Smooth muscle cell (in vitro differentiated cells): ENCODE results near the gene NOXO1. TPM values are rescaled to one million over a fixed set of nuclear protein-coding genes. Genes with fewer than 3 reads are reported as not detected.
A peak's percentile ranks its signal among the peaks of the same experiment; 100 is the strongest.

Source experiments
- DNase-seq: peaks from one replicate; lab custom pipeline; 2025; ENCODE audit not compliant: unreplicated experiment; lab: John Stamatoyannopoulos, UW
- H2AFZ ChIP-seq: fragments of 200-600 bp; sonication (generic); 2 replicates; pipeline ENCODE4 v1.6.0; 2016; ENCODE audit warnings: antibody characterized with exemption, low read depth, mild to moderate bottlenecking
- H3F3A ChIP-seq: fragments of 200-600 bp; sonication (generic); 2 replicates; pipeline ENCODE4 v1.6.0; 2017; ENCODE audit warnings: antibody characterized with exemption, low read depth
- H3K27ac ChIP-seq: fragments of 200-600 bp; sonication (generic); 2 replicates; pipeline ENCODE4 v1.5.1; 2016; ENCODE audit warnings: low read depth, mild to moderate bottlenecking
- H3K27me3 ChIP-seq: fragments of 200-600 bp; sonication (generic); 2 replicates; pipeline ENCODE4 v1.6.1; 2016; ENCODE audit warnings: low read depth, mild to moderate bottlenecking
- H3K36me3 ChIP-seq: fragments of 200-600 bp; sonication (generic); 2 replicates; pipeline ENCODE4 v1.5.1; 2016; ENCODE audit warnings: low read depth
- H3K4me1 ChIP-seq: fragments of 200-600 bp; sonication (generic); 2 replicates; pipeline ENCODE4 v1.5.1; 2016; ENCODE audit warnings: low read depth
- H3K4me2 ChIP-seq: fragments of 200-600 bp; sonication (generic); 2 replicates; pipeline ENCODE4 v1.6.0; 2016; ENCODE audit warnings: mild to moderate bottlenecking
- H3K4me3 ChIP-seq: fragments of 200-600 bp; sonication (generic); 2 replicates; pipeline ENCODE4 v1.5.1; 2016; ENCODE audit warnings: mild to moderate bottlenecking
- H3K79me2 ChIP-seq: fragments of 200-600 bp; sonication (generic); 2 replicates; pipeline ENCODE4 v1.6.0; 2016; ENCODE audit warnings: low read depth, mild to moderate bottlenecking
- H3K9ac ChIP-seq: fragments of 200-600 bp; sonication (generic); 2 replicates; pipeline ENCODE4 v1.6.0; 2016; ENCODE audit warnings: low read depth
- H3K9me3 ChIP-seq: fragments of 200-600 bp; sonication (generic); replicated peaks from 2 replicates; pipeline ENCODE4 v1.5.1; 2016; ENCODE audit warnings: low read depth
- H4K20me1 ChIP-seq: fragments of 200-600 bp; sonication (generic); 2 replicates; pipeline ENCODE4 v1.6.0; 2016; ENCODE audit warnings: low read depth
- CTCF ChIP-seq: fragments of 200-600 bp; sonication (generic); IDR thresholded peaks from 2 replicates; pipeline ENCODE4 v1.5.1; 2017; ENCODE audit warnings: borderline replicate concordance, mild to moderate bottlenecking, antibody characterized with exemption; ENCODE audit not compliant: insufficient read depth, poor library complexity, severe bottlenecking
- WGBS: methylation state at CpG from one replicate; pipeline ENCODE4 v1.1.7; 2016; ENCODE audit warnings: low lambda C conversion rate; 5-methylcytosine and 5-hydroxymethylcytosine counted together
- polyA plus RNA-seq: library from polyadenylated mRNA; unstranded; fragments of >200 nt; fragmentation: Nextera tagmentation; extraction: Ambion mirVana; gene quantifications from 2 replicates; pipeline ENCODE4 v1.2.1, GENCODE V29; 2016
- total RNA-seq: library from RNA; depleted of rRNA; stranded (reverse); fragments of >200 nt; gene quantifications from 2 replicates; pipeline ENCODE4 v1.2.3, GENCODE V29; 2014

NOXO1 gene
- total and polyA plus RNA-seq, 2 experiments from 2014 or later = 0.13 to 0.35 TPM

GRCh38 chr16:1991948-1992703, 10.9 kb upstream of the NOXO1 start:
- WGBS = 9% methylated on average over 25 of the region's 96 CpGs

DNA sequence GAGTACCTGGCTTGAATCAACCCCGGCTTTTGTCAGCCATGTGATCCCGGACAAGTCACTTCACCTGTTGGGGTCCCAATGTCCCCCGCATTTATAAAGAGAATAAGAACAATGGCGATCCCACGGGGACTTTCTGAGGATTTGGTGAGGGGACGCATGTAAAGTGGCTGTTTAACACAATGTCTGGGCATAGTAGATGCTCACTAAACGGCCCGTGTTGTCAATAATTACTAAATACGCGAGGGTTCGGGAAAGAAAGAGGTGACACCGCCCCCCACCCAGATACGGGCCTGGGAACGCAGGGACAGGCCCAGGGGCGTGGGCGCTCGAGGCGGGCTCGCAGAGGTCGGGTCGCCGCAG, 10.3 kb upstream of the NOXO1 start:
- DNase-seq = no peak
- H3K4me3 ChIP-seq = peak overlapping the region; percentile 23
- H3F3A ChIP-seq = peaks cover 24% of the 10 kb centered on the region
- H3K36me3 ChIP-seq = no peaks in the 10 kb centered on the region
- H3K9ac ChIP-seq = no peak overlapping the region
- no peak overlapping the region for H3K27ac ChIP-seq
- no peaks in the 10 kb centered on the region for H3K9me3 ChIP-seq
- peaks cover 10% of the 10 kb centered on the region for H3K4me1 ChIP-seq
- no peak overlapping the region for H2AFZ ChIP-seq
- H3K4me2 ChIP-seq = peak overlapping the region; percentile 81
- TF ChIP-seq CTCF = no peak
- peaks cover 39% of the 10 kb centered on the region for H3K27me3 ChIP-seq
- WGBS = 21% methylated on average over 22 of the region's 22 CpGs
- H3K79me2 ChIP-seq = no peaks in the 10 kb centered on the region
- no peaks in the 10 kb centered on the region for H4K20me1 ChIP-seq

More at GRCh38 chr16:1991948-1992703, 10.9 kb upstream of the NOXO1 start:
- peaks cover 29% of the 10 kb centered on the region for H3F3A ChIP-seq
- no peak overlapping the region for H3K9ac ChIP-seq
- no peaks in the 10 kb centered on the region for H3K79me2 ChIP-seq
- H4K20me1 ChIP-seq = peaks cover under 1% of the 10 kb centered on the region
- no peak overlapping the region for H2AFZ ChIP-seq
- H3K4me2 ChIP-seq = peak overlapping the region; percentile 81
- H3K9me3 ChIP-seq = no peaks in the 10 kb centered on the region
- H3K4me3 ChIP-seq = peak overlapping the region; percentile 23
- no peak for TF ChIP-seq CTCF
- H3K4me1 ChIP-seq = peaks cover 10% of the 10 kb centered on the region
- H3K27ac ChIP-seq = no peak overlapping the region
- peaks cover 39% of the 10 kb centered on the region for H3K27me3 ChIP-seq
- DNase-seq = peak; percentile 91
- no peaks in the 10 kb centered on the region for H3K36me3 ChIP-seq

DNA sequence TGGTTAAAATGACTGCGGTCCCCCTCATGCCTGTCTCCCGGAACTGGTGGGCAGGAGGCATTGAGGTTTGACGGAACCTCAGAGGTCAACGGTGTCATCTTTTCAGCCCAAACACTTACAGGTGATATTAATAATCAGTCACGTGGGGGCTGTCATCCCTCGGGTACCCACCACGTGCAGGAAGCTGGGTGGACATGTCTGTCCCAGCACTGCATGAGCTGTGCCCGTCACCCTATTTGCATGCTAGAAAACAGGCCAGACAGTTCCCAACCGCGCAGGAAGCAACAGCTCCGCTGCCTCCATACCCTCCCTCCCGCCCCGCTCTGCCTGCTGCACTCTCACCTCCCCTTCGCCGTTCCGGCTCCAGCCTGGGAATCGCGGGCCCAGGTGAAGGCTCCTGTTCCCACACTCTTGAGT, 9.9 kb upstream of the NOXO1 start:
- Histone ChIP-seq H3K27ac (no peak overlapping the region), H2AFZ (no peak overlapping the region), H3K9ac (no peak overlapping the region), H3K27me3 (peaks cover 39% of the 10 kb centered on the region), H3F3A (peaks cover 19% of the 10 kb centered on the region), H4K20me1 (no peaks in the 10 kb centered on the region), H3K4me3 (peak overlapping the region; percentile 46), H3K36me3 (no peaks in the 10 kb centered on the region), H3K4me2 (peak overlapping the region; percentile 82), H3K4me1 (peaks cover 10% of the 10 kb centered on the region), H3K9me3 (no peaks in the 10 kb centered on the region), H3K79me2 (no peaks in the 10 kb centered on the region)
- DNase-seq = no peak
- 29% methylated on average over 18 of the region's 18 CpGs for WGBS
- no peak for TF ChIP-seq CTCF
